H1 (cell line): ENCODE measurements around the gene MYRIP. TPM values are rescaled to one million over a fixed set of nuclear protein-coding genes. Genes with fewer than 3 reads are reported as not detected.

Source experiments
- CTCF ChIA-PET: fragments of 300-600 bp; sonication (Branson Sonifier 250); formaldehyde crosslinking; loops from one replicate; lab custom pipeline; 2021; ENCODE audit not compliant: partially characterized antibody; lab: Charles Lee
- POLR2A ChIA-PET: fragments of 300-600 bp; sonication (Branson Sonifier 250); formaldehyde crosslinking; loops from one replicate; lab custom pipeline; 2021; ENCODE audit warnings: inconsistent platforms; ENCODE audit not compliant: partially characterized antibody; lab: Charles Lee
- DNase-seq, 2 experiments: peaks; one replicate each; pipeline versions ENCODE4 v3.0.0 to v3.0.0-alpha.2; 2010 to 2022; ENCODE audit warnings: low spot score in 2 of 2, low read depth in 1 of 2, mixed read lengths in 1 of 2
- FAIRE-seq: peaks from 2 replicates; lab custom pipeline; 2011; peaks lifted over from hg19 to GRCh38; lab: Jason Lieb, UNC
- H2AFZ ChIP-seq: 2 replicates; pipeline ENCODE4 v1.8.1; 2012; ENCODE audit warnings: low read length, inconsistent platforms
- H2AK5ac ChIP-seq: 2 replicates; pipeline ENCODE4 v1.6.1; 2013; ENCODE audit warnings: low read depth, low read length
- H2BK120ac ChIP-seq: replicated peaks from 2 replicates; pipeline ENCODE3; 2013; ENCODE audit warnings: low read depth, low read length, inconsistent platforms
- H2BK12ac ChIP-seq: 2 replicates; pipeline ENCODE4 v1.6.1; 2013; ENCODE audit warnings: low read depth, low read length
- H2BK15ac ChIP-seq: 2 replicates; pipeline ENCODE4 v1.6.1; 2013; ENCODE audit warnings: low read length
- H2BK20ac ChIP-seq: 2 replicates; pipeline ENCODE4 v1.6.1; 2013; ENCODE audit warnings: low read length
- H2BK5ac ChIP-seq: 2 replicates; pipeline ENCODE4 v1.6.1; 2013; ENCODE audit warnings: low read depth, low read length
- H3K14ac ChIP-seq: 2 replicates; pipeline ENCODE4 v1.6.1; 2013; ENCODE audit warnings: inconsistent platforms; ENCODE audit not compliant: insufficient read length
- H3K18ac ChIP-seq: 2 replicates; pipeline ENCODE4 v1.6.1; 2013; ENCODE audit warnings: low read length; ENCODE audit errors: extremely low read depth
- H3K23ac ChIP-seq: 2 replicates; pipeline ENCODE4 v1.6.1; 2013; ENCODE audit warnings: inconsistent platforms; ENCODE audit not compliant: insufficient read length
- H3K23me2 ChIP-seq: 2 replicates; pipeline ENCODE4 v1.6.1; 2013; ENCODE audit warnings: low read depth, low read length
- H3K27ac ChIP-seq: 2 replicates; pipeline ENCODE4 v1.6.1; 2011; ENCODE audit warnings: low read depth, low read length, inconsistent platforms
- H3K27me3 ChIP-seq, 4 experiments: replicated peaks in 1 of 4; 1 replicate in 1 of 4; 2 replicates in 3 of 4; pipeline versions ENCODE4 v1.6.1 to v1.8.1; 2011 to 2013; ENCODE audit warnings: low read length in 3 of 4, mild to moderate bottlenecking in 3 of 4, inconsistent platforms in 2 of 4, mixed read lengths in 2 of 4, moderate library complexity in 1 of 4; ENCODE audit not compliant: control insufficient read depth in 3 of 4, insufficient read depth in 3 of 4; ENCODE audit errors: extremely low read depth in 1 of 4
- H3K36me3 ChIP-seq, 4 experiments: 2 replicates each; pipeline versions ENCODE4 v1.6.1 to v1.8.1; 2011 to 2013; ENCODE audit warnings: mild to moderate bottlenecking in 4 of 4, low read length in 3 of 4, moderate library complexity in 2 of 4, control low read depth in 1 of 4, inconsistent platforms in 1 of 4; ENCODE audit not compliant: insufficient read depth in 4 of 4, control insufficient read depth in 2 of 4
- H3K4ac ChIP-seq: replicated peaks from 2 replicates; pipeline ENCODE3; 2013; ENCODE audit warnings: low read length, low read depth, mixed read lengths, inconsistent platforms; ENCODE audit not compliant: insufficient read length
- H3K4me1 ChIP-seq, 4 experiments: replicated peaks in 1 of 4; 1 replicate in 1 of 4; 2 replicates in 3 of 4; pipeline versions ENCODE4 v1.6.1 to v1.8.1; 2011 to 2013; ENCODE audit warnings: low read length in 3 of 4, inconsistent platforms in 2 of 4, mixed read lengths in 1 of 4; ENCODE audit not compliant: insufficient read depth in 4 of 4, control insufficient read depth in 3 of 4
- H3K4me2 ChIP-seq, 2 experiments: 2 replicates each; pipeline versions ENCODE4 v1.6.1 to v1.8.1; 2011 to 2013; ENCODE audit warnings: low read depth in 2 of 2, low read length in 2 of 2, control low read depth in 1 of 2, inconsistent platforms in 1 of 2, mild to moderate bottlenecking in 1 of 2; ENCODE audit not compliant: insufficient read depth in 1 of 2
- H3K4me3 ChIP-seq, 4 experiments: fragments of 200-600, 300-600 bp in 1 of 4; sonication (generic), shearing (Covaris generic), sonication (Bioruptor Twin) in 1 of 4; 2 replicates each; pipeline versions ENCODE4 v1.5.1 to v1.8.1; 2011 to 2016; ENCODE audit warnings: low read length in 4 of 4, low read depth in 3 of 4, control low read depth in 2 of 4, inconsistent platforms in 2 of 4, mild to moderate bottlenecking in 2 of 4, mixed read lengths in 1 of 4, moderate library complexity in 1 of 4; ENCODE audit not compliant: insufficient read depth in 2 of 4; ENCODE audit errors: extremely low read depth in 1 of 4
- H3K56ac ChIP-seq: replicated peaks from 2 replicates; pipeline ENCODE3; 2013; ENCODE audit warnings: low read depth, mild to moderate bottlenecking, mixed read lengths, low read length, inconsistent platforms; ENCODE audit not compliant: insufficient read length
- H3K79me1 ChIP-seq: 2 replicates; pipeline ENCODE4 v1.6.1; 2013; ENCODE audit warnings: low read depth, low read length, control low read depth
- H3K79me2 ChIP-seq, 2 experiments: 2 replicates each; pipeline versions ENCODE4 v1.6.1 to v1.8.1; 2012 to 2013; ENCODE audit warnings: low read length in 2 of 2, mild to moderate bottlenecking in 2 of 2, inconsistent platforms in 1 of 2; ENCODE audit not compliant: insufficient read depth in 2 of 2, control insufficient read depth in 1 of 2
- H3K9ac ChIP-seq, 4 experiments: replicated peaks in 1 of 4; 1 replicate in 1 of 4; 2 replicates in 3 of 4; pipeline versions ENCODE4 v1.6.1 to v1.8.1; 2011 to 2013; ENCODE audit warnings: low read depth in 3 of 4, low read length in 3 of 4, control low read depth in 2 of 4, mild to moderate bottlenecking in 2 of 4, moderate library complexity in 2 of 4, inconsistent platforms in 1 of 4; ENCODE audit errors: extremely low read depth in 1 of 4
- H3K9me3 ChIP-seq, 2 experiments: 2 replicates each; pipeline versions ENCODE4 v1.6.1 to v1.8.1; 2012 to 2013; ENCODE audit warnings: mild to moderate bottlenecking in 2 of 2, moderate library complexity in 2 of 2, control low read depth in 1 of 2, inconsistent platforms in 1 of 2, low read depth in 1 of 2, low read length in 1 of 2, mixed read lengths in 1 of 2; ENCODE audit not compliant: insufficient read depth in 2 of 2
- H4K20me1 ChIP-seq, 2 experiments: replicated peaks in 1 of 2; 2 replicates each; pipeline versions ENCODE3 to v1.8.1; 2011 to 2013; ENCODE audit warnings: inconsistent platforms in 2 of 2, low read length in 2 of 2, mild to moderate bottlenecking in 1 of 2; ENCODE audit not compliant: insufficient read depth in 2 of 2, control insufficient read depth in 1 of 2
- H4K5ac ChIP-seq: 2 replicates; pipeline ENCODE4 v1.6.1; 2013; ENCODE audit warnings: low read length, low read depth, mixed read lengths, inconsistent platforms; ENCODE audit not compliant: insufficient read length
- H4K8ac ChIP-seq: 2 replicates; pipeline ENCODE4 v1.8.0; 2013; ENCODE audit warnings: mild to moderate bottlenecking, moderate library complexity, low read length, inconsistent platforms; ENCODE audit not compliant: insufficient read depth; ENCODE audit errors: extremely low read depth
- H4K91ac ChIP-seq: replicated peaks from 2 replicates; pipeline ENCODE3; 2013; ENCODE audit warnings: low read length, mixed read lengths, inconsistent platforms; ENCODE audit not compliant: insufficient read length
- BRCA1 ChIP-seq: IDR thresholded peaks from 2 replicates; pipeline ENCODE4 v1.6.1; 2012; ENCODE audit warnings: low read depth, low read length, improper control_type of control experiment
- CBX5 ChIP-seq: fragments of 300-800, 300-1000 bp; sonication (generic); IDR thresholded peaks from 2 replicates; pipeline ENCODE4 v1.7.1; 2016; ENCODE audit warnings: antibody characterized with exemption, low read length, low read depth
- CBX8 ChIP-seq: fragments of 300-800, 300-1000 bp; sonication (generic); IDR thresholded peaks from 2 replicates; pipeline ENCODE4 v1.7.1; 2016; ENCODE audit warnings: low read depth, low read length, borderline replicate concordance
- EP300 ChIP-seq, 2 experiments: IDR thresholded peaks; 1 replicate in 1 of 2; 2 replicates in 1 of 2; pipeline ENCODE4 v1.6.1; 2011 to 2012; ENCODE audit warnings: low read depth in 2 of 2, low read length in 2 of 2, mild to moderate bottlenecking in 2 of 2, borderline replicate concordance in 1 of 2, inconsistent platforms in 1 of 2, moderate library complexity in 1 of 2
- JUN ChIP-seq: IDR thresholded peaks from 2 replicates; pipeline ENCODE4 v1.6.1; 2011; ENCODE audit warnings: low read depth, mild to moderate bottlenecking, improper control_type of control experiment, low read length
- JUND ChIP-seq: IDR thresholded peaks from 2 replicates; pipeline ENCODE4 v1.6.1; 2011; ENCODE audit warnings: mild to moderate bottlenecking, improper control_type of control experiment, low read length
- KDM4A ChIP-seq: IDR thresholded peaks from one replicate; pipeline ENCODE4 v1.7.1; 2012; ENCODE audit warnings: low read depth, mild to moderate bottlenecking, moderate library complexity, low read length, inconsistent platforms; ENCODE audit not compliant: severe bottlenecking
- RFX5 ChIP-seq: IDR thresholded peaks from 2 replicates; pipeline ENCODE4 v1.6.1; 2011; ENCODE audit warnings: low read depth, low read length, improper control_type of control experiment, borderline replicate concordance
- RNF2 ChIP-seq: fragments of 200-900, 300-1000 bp; sonication (generic); IDR thresholded peaks from 2 replicates; pipeline ENCODE4 v1.7.1; 2016; ENCODE audit warnings: borderline replicate concordance, low read depth, mild to moderate bottlenecking, antibody characterized with exemption, low read length; ENCODE audit not compliant: poor library complexity, severe bottlenecking; ENCODE audit errors: missing control alignments
- SP4 ChIP-seq: IDR thresholded peaks from 2 replicates; pipeline ENCODE4 v1.6.1; 2012; ENCODE audit warnings: low read length, inconsistent platforms
- SUZ12 ChIP-seq: fragments of 200-600 bp; sonication (generic); IDR thresholded peaks from 2 replicates; pipeline ENCODE4 v1.6.1; 2012; ENCODE audit warnings: mild to moderate bottlenecking, inconsistent platforms, low read length, moderate library complexity, mixed read lengths
- TAF1 ChIP-seq: IDR thresholded peaks from 2 replicates; pipeline ENCODE4 v1.6.1; 2011; ENCODE audit warnings: mild to moderate bottlenecking, low read depth, low read length
- YY1 ChIP-seq: IDR thresholded peaks from 2 replicates; pipeline ENCODE4 v1.6.1; 2011; ENCODE audit warnings: low read depth, mild to moderate bottlenecking, low read length
- polyA plus RNA-seq, 7 experiments: library from polyadenylated mRNA; depleted of rRNA in 3 of 7; stranded (reverse) in 5 of 7; unstranded in 2 of 7; fragments of >200 nt in 5 of 7; fragments of 200-250 nt in 2 of 7; gene quantifications; 1 replicate in 5 of 7; 2 replicates in 1 of 7; 4 replicates in 1 of 7; pipeline versions ENCODE4 v1.2.1 to v1.2.3, GENCODE V29; 2011 to 2013; ENCODE audit warnings: missing spikeins in 2 of 7, mixed read lengths in 2 of 7
- total RNA-seq: library from RNA; stranded (reverse); fragmentation: NEBNext Ultra II Directional; extraction: Animal tissue kit (Norgen Biotek cat#: 25700); gene quantifications from 2 replicates; pipeline ENCODE4 v1.2.1, GENCODE V29; 2021
- TF ChIP-seq, protein P1 (sequence below): IDR thresholded peaks from 2 replicates; pipeline ENCODE4 v1.6.1; 2011; ENCODE audit warnings: low read length, improper control_type of control experiment
- TF ChIP-seq, protein P2 (sequence below): IDR thresholded peaks from 2 replicates; pipeline ENCODE4 v1.6.1; 2012; ENCODE audit warnings: inconsistent platforms

Gene MYRIP
- total and polyA plus RNA-seq, 2 of the 8 experiments (the other 6 are each of a cell fraction or from before 2014, with no cell fraction given), result 0.54 to 4.3 TPM

DNA sequence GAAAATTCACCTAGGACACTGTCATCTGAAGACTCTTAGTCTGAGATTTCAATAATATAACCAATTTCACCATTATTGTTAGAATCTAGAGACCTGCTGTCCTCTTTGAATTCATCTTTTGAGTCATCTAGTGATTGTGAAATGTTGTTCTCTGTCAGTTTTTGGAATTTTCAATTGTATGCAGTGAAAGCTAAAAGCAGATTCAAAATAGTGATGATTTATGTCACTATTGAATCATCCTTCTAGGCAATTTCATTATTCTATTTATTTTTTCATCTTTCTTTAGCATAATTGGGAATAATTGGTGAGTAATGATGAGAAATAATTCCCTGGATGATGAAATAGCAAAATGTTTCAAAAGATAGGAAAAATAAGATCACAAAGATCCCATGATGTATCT lies 398.4 kb downstream of the MYRIP start:
- H3K18ac ChIP-seq, result no peak overlapping the region
- TF ChIP-seq JUN (no peak), KDM4A (no peak), YY1 (no peak), RFX5 (no peak), CBX5 (no peak), JUND (no peak), SP4 (no peak), EP300 (IDR thresholded peaks at IDR 0.05; ENCODE audit: borderline replicate concordance in 1 of 2, low read depth in 2 of 2, low read length in 2 of 2) (no peak), CBX8 (no peak), SUZ12 (no peak), TAF1 (no peak), BRCA1 (no peak), RNF2 (no peak)
- TF ChIP-seq, protein P1, sequence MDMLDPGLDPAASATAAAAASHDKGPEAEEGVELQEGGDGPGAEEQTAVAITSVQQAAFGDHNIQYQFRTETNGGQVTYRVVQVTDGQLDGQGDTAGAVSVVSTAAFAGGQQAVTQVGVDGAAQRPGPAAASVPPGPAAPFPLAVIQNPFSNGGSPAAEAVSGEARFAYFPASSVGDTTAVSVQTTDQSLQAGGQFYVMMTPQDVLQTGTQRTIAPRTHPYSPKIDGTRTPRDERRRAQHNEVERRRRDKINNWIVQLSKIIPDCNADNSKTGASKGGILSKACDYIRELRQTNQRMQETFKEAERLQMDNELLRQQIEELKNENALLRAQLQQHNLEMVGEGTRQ, result no peak
- TF ChIP-seq, protein P2, sequence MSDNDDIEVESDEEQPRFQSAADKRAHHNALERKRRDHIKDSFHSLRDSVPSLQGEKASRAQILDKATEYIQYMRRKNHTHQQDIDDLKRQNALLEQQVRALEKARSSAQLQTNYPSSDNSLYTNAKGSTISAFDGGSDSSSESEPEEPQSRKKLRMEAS, result no peak
- TF ChIP-seq, all 59 proteins: peak for 0
- Histone ChIP-seq H2AFZ (no peak overlapping the region), H2BK120ac (no peak overlapping the region), H3K79me1 (no peaks in the 10 kb centered on the region), H3K4ac (no peak overlapping the region), H3K4me1 (no peaks in the 10 kb centered on the region), H2AK5ac (no peak overlapping the region), H3K27me3 (no peaks in the 10 kb centered on the region; a peak in 1 of 7 replicates), H2BK15ac (no peak overlapping the region), H3K23ac (no peak overlapping the region), H2BK12ac (no peak overlapping the region), H3K9ac (no peak overlapping the region), H4K5ac (no peak overlapping the region), H3K79me2 (no peaks in the 10 kb centered on the region), H4K8ac (no peak overlapping the region), H3K23me2 (no peaks in the 10 kb centered on the region), H3K9me3 (no peaks in the 10 kb centered on the region), H3K36me3 (no peaks in the 10 kb centered on the region), H4K20me1 (no peaks in the 10 kb centered on the region), H3K27ac (no peak overlapping the region), H3K4me3 (no peak overlapping the region), H3K56ac (no peak overlapping the region), H2BK20ac (no peak overlapping the region), H3K14ac (no peak overlapping the region), H3K4me2 (no peak overlapping the region), H4K91ac (no peak overlapping the region), H2BK5ac (no peak overlapping the region)
- no peak for FAIRE-seq
- ChIA-PET CTCF (no interaction called here), POLR2A (no interaction called here)
- DNase-seq, result no peak
